HG02885 (cell line): ENCODE data around the gene DCAF8L2.
"Not testable (repeated sequence)": the region's sequence is repeated elsewhere in the genome, so short reads cannot be mapped to it uniquely, and the experiment has no call there.

ENCODE experiments used
- ATAC-seq: cut with Tn5 transposase; IDR thresholded peaks from one replicate; pipeline ENCODE4 v1.9.1; 2021; ENCODE audit warnings: mild to moderate bottlenecking; ENCODE audit not compliant: unreplicated experiment, poor library complexity

The DCAF8L2 gene

DNA sequence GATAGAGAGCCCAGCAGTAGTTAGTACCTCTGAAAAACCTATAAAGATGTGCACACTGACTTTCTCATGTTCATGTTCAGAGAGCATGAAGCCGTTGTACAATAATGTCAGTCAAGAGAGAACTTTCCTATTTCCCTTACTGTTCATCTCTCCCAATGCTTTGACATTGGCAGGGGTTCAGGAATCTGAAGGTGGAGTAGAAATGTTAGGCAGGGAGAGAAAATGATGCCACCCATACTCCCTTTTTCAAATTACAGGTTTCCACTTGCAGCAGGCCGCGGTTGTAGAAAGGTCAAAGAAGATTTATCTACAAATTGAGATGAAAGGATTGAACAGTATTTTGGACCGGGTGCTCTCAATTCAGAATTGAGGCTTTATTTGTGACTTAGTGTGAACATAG is 84.3 kb downstream of the DCAF8L2 start:
- no peak for ATAC-seq

DNA sequence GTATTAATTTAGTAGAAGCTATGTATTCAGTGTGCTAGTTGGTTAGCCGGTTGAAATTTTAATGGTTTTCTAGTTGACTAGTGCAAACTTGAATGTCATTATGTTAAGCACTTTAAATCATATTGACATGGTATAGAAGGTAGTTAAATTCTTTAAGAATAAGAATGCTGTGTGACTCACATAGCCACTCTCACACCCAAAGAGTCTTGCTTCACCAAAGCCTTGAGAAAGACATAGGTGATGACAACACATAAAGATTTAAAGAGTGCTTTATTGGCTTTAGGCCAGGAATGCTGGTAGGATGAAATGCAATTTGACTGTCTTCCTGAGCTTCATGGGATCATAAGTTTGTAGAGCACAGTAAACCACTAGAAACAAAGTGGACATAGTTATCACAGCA is 85.3 kb downstream of the DCAF8L2 start:
- ATAC-seq = no peak

- no peak for ATAC-seq
Measured at GRCh38 chrX:27679281-27679680, 89.1 kb downstream of the DCAF8L2 start.

DNA sequence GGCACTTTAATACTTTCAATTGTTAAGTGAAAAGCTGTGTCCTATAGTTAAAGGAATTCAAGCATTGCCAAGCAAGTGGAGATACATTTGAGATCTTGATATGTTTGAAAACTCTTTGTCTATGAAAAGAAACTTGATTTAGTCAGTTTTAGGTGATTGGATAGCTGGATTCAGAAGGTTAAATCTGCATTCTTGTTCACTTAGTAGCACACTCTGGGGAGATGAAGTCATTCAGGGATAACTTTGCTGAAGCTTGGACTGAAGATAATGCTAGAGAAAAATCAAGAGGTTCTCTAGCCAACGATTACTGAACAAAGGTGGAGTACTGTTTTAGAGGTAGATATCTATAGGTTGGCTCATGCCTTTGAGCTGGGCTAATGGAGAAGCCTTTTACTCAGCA is 90.6 kb downstream of the DCAF8L2 start:
- ATAC-seq = no peak

DNA sequence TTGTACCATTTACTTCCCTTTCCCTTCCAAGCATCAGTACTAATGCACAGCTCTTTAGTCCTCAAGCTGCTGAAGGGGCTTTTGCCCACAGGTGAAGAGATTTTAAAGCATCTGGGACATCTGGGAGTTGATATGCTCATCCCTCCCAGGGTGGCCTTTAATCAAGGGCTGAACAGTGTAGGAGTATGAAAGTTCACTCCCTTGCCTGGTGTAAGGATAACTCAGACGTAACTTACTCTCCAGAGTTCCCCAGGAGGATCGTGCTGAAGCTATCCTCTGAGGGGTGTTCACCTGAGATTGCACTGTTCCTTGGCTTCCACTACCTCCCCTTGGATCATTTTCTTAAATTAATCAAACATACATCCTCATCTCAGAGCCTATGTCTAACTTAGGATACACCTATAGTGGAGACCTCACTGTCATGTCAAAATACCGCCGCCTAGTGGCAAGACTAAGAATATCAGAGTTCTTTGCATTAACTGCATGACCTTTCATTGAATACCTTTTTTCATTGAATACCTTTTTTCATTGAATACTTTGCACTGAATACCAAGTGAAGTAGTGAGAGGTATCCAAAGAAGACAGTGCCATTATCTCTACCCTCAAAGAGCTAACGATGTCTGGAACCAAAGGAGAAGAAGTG is 93.5 kb downstream of the DCAF8L2 start:
- peak; percentile 86 for ATAC-seq

DNA sequence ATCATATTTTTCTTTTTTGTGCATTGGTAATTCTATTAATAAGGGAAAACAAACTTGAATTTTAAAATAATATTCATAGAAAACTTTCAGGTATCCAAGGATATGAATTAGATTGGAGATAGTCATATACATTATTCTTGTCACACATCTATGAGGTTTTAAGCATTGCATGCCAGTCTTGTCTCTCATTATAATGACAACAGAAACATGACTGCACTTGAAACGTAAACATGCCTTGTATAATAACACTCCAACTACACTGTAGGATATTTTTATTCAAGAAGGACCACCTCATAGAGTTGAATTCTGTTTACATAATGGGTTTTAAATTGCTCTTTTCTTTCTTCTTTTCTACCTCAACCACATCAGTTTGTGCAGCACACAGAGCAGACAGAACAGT is 104.5 kb downstream of the DCAF8L2 start:
- ATAC-seq = no peak

GRCh38 chrX:27706526-27706925 is 116.4 kb downstream of the DCAF8L2 start:
- no peak for ATAC-seq

- no peak for ATAC-seq
Measured at GRCh38 chrX:27715610-27716009, 125.5 kb downstream of the DCAF8L2 start.

DNA sequence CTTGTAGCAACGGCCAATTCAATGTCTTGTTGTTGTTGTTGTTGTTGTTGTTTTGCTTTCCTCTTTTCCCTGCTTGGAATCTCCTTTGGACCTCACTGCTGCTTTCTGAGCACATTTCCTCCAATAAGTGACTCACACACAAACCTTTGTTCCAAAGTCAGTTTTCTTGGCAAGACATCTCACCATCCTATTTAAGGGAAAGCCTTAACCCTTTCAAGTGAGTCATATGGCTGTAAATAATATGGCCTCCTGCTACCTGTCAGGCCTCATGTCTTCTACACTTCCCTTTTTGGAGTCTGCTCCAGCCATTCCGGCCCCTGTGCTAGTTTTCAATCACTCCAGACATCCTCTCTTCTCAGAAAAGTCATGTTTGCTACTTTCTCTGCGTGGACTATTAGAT is 138.1 kb downstream of the DCAF8L2 start:
- ATAC-seq = no peak

- no peak for ATAC-seq
Measured at GRCh38 chrX:27731962-27732361, 141.8 kb downstream of the DCAF8L2 start.

DNA sequence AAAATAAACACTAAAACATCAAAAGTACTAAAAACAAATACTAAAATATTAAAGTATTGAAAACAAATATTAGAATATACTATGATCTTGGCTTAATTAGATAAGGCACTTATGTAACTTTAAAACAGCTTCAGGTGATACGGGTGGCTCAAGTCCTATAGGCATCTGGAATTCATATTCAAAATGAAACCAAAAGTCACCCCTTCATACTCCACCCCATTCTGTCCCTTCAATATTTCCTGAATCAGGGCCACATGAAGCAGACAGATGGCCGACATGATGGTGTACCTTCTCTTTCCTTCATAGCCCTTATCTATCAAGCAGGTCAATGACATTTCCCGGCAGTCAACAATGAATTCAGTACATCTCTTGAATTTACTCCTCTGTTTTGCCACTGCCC is 145.8 kb downstream of the DCAF8L2 start:
- no peak for ATAC-seq

GRCh38 chrX:27740933-27741332 is 150.8 kb downstream of the DCAF8L2 start:
- no peak for ATAC-seq

DNA sequence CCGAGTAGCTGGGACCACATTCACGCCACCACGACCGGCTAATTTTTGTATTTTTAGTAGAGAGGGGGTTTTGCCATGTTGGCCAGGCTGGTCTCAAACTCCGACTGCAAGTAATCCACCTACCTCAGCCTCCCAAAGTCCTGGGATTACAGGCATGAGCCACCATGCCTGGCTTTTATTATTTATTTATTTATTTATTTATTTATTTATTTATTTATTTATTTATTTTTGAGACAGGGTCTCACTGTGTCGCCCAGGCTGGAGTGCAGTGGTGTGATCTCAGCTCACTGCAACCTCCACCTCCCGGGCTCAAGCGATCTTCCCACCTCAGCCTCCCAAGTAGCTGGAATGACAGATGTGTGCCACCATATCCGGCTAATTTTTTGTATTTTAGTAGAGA is 153.4 kb downstream of the DCAF8L2 start:
- ATAC-seq = not testable (repeated sequence)

DNA sequence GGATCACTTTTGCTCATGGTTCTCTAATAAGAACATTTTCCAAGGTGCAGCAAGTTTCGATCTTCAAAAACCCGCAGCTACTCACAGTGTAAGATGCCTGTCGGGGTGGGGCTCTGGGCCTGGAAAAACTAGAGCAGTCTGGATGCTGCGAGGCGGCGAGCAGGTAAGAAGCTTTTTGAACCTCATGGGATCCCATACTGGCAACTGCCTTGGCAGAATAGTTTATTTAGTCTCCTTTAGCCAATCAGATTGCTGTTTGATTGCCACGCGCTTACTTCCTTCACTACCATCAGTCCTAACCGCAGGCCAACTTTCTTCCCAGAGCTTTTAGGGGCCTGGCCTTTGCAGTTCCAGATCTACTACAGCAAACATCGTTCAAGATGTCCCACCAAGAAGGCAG is 156.4 kb downstream of the DCAF8L2 start:
- no peak for ATAC-seq

DNA sequence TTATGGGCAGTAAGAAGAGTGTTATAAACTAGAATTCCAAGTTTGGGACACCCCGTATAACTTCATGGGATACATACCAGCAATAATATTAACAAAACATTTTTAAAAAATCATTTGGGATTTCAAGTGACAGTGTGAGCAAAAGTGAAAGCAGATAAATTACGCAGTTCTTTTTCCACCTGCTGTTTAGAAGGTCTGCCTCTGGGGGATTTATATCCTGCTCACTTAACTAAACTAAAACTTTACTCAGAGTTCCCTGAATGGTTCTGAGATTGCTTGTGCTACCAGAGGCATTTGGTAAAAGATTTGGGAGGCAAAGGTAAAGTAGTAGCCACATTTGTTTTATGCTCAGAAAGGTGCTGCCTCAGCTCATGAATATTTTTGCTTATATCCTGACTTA is 160.2 kb downstream of the DCAF8L2 start:
- ATAC-seq = not testable (repeated sequence)

DNA sequence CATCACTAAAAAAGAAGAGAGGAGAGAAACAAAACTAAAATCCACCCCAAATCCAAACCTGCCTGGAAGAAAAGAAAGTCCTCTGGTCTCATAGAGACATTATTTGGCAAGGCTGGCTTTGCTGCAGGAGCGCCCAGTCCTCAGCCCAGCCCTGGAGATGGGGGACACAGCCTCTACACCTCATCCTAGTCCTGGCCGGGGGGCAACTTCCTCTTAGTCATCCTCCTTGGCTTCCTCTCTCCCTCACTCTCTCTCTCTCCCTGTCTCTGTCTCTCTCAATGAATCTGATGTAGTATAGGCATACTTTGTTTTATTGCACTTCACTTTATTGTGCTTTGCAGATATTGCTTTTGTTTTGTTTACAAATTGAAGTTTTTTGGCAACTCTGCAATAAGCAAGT is 161.8 kb downstream of the DCAF8L2 start:
- ATAC-seq = no peak

DNA sequence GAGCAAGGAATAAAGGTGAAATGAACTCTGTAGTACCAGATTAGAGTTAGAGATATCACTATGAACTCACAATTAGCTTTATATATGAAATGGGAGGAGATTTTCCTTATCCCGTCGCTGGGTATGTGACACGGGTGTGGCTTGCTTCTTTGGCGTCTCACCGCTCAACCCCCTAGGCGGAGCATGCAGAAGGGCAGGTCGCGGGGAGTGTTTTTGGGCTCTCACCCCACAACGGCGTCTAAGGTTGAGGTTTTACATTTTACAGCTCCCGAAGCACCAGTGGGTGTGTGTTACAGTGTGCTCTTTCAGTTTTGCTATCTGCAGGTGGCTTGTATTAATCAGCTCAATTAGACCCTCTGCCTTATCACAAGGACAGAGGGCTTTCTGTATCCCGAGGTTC is 175.6 kb downstream of the DCAF8L2 start:
- no peak for ATAC-seq

- ATAC-seq = no peak
Measured at GRCh38 chrX:27767387-27767786, 177.2 kb downstream of the DCAF8L2 start.

GRCh38 chrX:27775984-27776383 is 185.8 kb downstream of the DCAF8L2 start:
- no peak for ATAC-seq

- ATAC-seq = no peak
Measured at GRCh38 chrX:27796640-27797257, 206.6 kb downstream of the DCAF8L2 start.

GRCh38 chrX:27797575-27797974 is 207.4 kb downstream of the DCAF8L2 start:
- no peak for ATAC-seq
